HG03460 (cell line): ENCODE results near the gene SYCP2L.
"Not testable (repeated sequence)": the region's sequence is repeated elsewhere in the genome, so short reads cannot be mapped to it uniquely, and the experiment has no call there.

ENCODE experiments used
- ATAC-seq: cut with Tn5 transposase; IDR thresholded peaks from one replicate; pipeline ENCODE4 v1.9.1; 2021; ENCODE audit not compliant: unreplicated experiment

Gene SYCP2L

GRCh38 chr6:10954590-10955010, 67.7 kb downstream of the SYCP2L start:
- peak; percentile 76 for ATAC-seq

GRCh38 chr6:10956776-10957175, 69.9 kb downstream of the SYCP2L start:
- ATAC-seq: no peak

DNA sequence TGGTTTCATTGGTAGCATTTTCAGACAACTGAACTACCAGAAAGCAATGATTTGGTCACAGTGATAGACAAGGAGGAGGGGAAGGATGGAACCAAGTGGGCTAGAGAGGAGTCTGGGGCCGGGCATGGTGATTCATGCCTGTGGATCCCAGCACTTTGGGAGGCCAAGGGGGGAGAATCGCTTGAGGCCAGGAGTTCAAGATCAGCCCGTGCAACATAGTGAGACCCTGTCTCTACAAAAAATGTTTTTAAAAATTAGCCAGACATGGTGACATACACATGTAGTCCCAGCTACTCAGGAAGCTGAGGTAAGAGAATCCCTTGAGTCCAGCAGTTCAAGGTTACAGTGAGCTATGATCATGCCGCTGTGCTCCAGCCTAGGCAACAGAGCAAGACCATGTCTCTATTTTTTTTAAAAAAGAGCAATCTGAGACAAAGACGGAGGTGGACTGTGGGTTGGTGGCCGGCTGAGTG, 70.6 kb downstream of the SYCP2L start:
- no peak for ATAC-seq

DNA sequence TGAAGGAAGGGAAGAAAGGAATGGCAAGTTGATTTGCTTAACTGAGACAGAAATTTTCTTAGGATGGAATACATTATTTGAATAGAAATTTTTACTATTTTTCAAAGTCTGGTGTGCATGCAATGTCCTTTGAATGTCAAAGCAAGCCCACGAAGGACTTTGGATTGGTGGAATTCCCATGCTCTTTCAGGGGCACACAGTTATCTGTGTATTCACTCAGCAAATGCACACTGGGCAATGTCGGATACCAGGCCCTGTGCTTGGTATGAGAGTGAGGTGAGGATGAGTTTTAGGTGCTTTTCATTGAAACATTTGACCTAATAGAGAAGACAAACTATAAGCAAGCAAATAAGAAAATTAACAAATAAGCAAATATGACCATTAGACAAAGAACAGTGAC, 73.3 kb downstream of the SYCP2L start:
- no peak for ATAC-seq

GRCh38 chr6:10961837-10962236, 75.0 kb downstream of the SYCP2L start:
- ATAC-seq: no peak

DNA sequence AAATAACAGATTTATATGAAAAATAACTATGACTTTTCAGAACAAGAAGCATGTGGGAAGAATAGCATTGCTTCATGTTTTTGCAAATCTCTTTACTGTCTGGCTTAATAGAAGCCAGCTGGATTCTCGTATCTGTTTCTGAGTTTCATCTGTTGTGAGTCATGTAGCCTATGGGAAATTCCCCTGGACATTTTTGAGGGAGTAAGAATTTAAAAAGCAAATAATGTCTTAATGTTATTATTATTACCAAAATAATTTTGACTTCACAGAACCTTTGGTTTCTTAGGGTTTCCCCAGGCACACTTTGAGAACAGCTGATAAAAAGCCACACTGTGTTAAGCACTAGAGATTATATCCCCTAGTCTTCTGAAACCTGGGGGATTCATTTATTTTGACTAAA, 75.8 kb downstream of the SYCP2L start:
- ATAC-seq: peak; percentile 42

GRCh38 chr6:10963113-10963512, 76.3 kb downstream of the SYCP2L start:
- no peak for ATAC-seq

GRCh38 chr6:10964684-10965083, 77.8 kb downstream of the SYCP2L start:
- ATAC-seq: peak; percentile 83

DNA sequence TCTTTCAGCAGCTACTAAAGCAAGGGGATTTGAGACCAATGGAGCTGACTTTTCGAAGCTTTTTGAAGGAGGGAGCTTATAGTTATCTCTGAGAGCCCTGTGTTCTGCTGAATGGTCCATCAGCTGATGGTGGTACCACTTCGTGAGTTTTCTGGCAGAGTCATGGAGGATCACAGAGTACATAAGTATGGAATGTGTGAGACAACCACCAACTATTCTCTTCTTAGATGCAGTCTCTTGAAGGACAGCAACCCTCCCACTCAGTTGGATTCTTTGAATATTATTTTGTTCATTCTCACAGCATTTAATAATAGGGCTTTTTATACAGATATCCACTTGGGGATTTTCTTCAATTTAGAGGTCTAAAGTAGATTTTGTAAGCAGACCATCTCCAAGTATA, 81.9 kb downstream of the SYCP2L start:
- ATAC-seq: no peak

- ATAC-seq: no peak
These were observed 83.9 kb downstream of the SYCP2L start for GRCh38 chr6:10970731-10971130.

- ATAC-seq: no peak
These were observed 85.3 kb downstream of the SYCP2L start for GRCh38 chr6:10972196-10972595.

GRCh38 chr6:10976571-10976970, 89.7 kb downstream of the SYCP2L start:
- no peak for ATAC-seq

DNA sequence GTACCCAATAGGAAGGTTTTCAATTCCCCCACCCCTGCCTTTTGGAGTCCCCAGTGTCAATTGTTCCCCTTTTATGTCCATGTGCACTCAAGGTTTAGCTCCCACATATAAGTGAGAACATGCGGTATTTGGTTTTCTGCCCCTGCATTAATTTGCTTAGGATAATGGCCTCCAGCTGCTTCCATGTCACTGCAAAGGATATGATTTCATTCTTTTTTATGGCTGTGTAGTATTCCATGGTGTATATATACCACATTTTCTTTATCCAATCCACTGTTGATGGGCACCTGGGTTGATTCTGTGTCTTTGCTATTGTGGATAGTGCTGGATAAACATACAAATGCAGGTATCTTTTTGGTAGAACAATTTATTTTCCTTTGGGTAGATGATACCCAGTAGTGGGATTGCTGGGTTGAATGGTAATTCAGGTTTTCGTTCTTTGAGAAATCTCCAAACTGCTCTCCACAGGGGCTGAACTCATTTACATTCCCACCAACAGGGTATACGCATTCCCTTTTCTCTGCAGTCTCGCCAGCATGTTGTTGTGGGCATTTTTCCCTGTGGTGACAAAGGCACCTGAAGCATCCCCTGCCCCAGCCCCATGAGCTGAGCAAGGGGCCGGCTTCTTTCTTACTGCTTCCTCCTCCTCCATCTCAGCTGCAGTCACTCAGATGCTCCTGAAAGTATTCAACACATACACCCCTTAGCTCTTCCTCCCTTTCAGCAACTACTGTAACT, 90.5 kb downstream of the SYCP2L start:
- no peak for ATAC-seq

- ATAC-seq: no peak
These were observed 92.8 kb downstream of the SYCP2L start for GRCh38 chr6:10979603-10980002.

DNA sequence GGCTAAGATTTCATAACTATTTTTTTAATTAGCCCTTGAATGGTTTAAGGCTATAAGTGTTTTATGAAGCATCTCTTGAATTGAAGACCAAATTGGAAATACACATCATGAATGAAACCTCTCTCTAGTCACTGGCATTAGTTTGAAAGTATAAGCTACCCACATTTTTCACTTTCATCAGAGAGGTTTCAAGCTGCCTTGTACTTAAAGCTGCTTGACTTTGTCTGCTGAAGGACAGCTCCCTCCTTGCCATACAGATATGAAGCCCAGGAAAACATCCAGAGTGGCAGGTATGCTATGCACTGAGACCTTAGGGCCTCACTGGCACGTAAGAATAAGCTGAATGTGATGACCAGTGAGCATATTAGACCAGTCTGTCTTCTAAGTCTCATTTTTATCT, 94.6 kb downstream of the SYCP2L start:
- ATAC-seq: no peak

GRCh38 chr6:10984959-10985358, 98.1 kb downstream of the SYCP2L start:
- ATAC-seq: not testable (repeated sequence)

GRCh38 chr6:10989587-10989986, 102.7 kb downstream of the SYCP2L start:
- ATAC-seq: no peak

GRCh38 chr6:10991115-10991514, 104.3 kb downstream of the SYCP2L start:
- no peak for ATAC-seq

DNA sequence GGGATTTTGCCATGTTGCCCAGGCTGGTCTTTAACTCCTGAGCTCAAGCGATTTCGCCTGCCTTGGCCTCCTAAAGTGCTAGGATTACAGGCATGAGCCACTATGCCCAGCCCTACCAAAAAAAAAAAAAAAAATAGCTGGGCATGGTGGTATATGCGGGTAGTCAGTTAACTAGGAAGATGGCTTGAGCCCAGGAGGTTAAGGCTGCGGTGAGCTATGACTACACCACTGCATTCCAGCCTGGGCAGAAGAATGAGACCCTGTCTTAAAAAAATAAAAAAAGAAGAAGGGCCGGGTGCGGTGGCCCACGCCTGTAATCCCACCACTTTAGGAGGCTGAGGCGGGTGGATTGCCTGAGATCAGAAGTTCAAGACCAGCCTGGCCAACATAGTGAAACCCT, 107.0 kb downstream of the SYCP2L start:
- ATAC-seq: no peak

- ATAC-seq: no peak
These were observed 108.4 kb downstream of the SYCP2L start for GRCh38 chr6:10995114-10995707.

- no peak for ATAC-seq
These were observed 113.1 kb downstream of the SYCP2L start for GRCh38 chr6:10999994-11000393.

GRCh38 chr6:11002176-11002575, 115.3 kb downstream of the SYCP2L start:
- no peak for ATAC-seq

- ATAC-seq: not testable (repeated sequence)
These were observed 116.4 kb downstream of the SYCP2L start for GRCh38 chr6:11003297-11003696.
